Progenitor cell of endocrine pancreas (in vitro differentiated cells): ENCODE measurements around the gene TLR2. TPM values are rescaled to one million over a fixed set of nuclear protein-coding genes. Genes with fewer than 3 reads are reported as not detected.

Experiments used
- DNase-seq: peaks from one replicate; pipeline ENCODE4 v3.0.0; 2021; ENCODE audit warnings: low spot score; ENCODE audit not compliant: unreplicated experiment
- H3K27ac Mint-ChIP-seq: 2 replicates; pipeline ENCODE4 v1.8.0; 2021; ENCODE audit warnings: mild to moderate bottlenecking, moderate library complexity, mixed read lengths
- H3K27me3 Mint-ChIP-seq: 2 replicates; pipeline ENCODE4 v1.8.0; 2021; ENCODE audit warnings: mixed read lengths
- H3K36me3 Mint-ChIP-seq: 2 replicates; pipeline ENCODE4 v1.8.0; 2022; ENCODE audit warnings: mixed read lengths; ENCODE audit not compliant: insufficient read depth
- H3K4me1 Mint-ChIP-seq: 2 replicates; pipeline ENCODE4 v1.8.0; 2021; ENCODE audit warnings: low read depth, mixed read lengths
- H3K4me3 Mint-ChIP-seq: 2 replicates; pipeline ENCODE4 v1.8.0; 2021; ENCODE audit warnings: low read depth, mild to moderate bottlenecking, moderate library complexity, mixed read lengths
- H3K9me3 Mint-ChIP-seq: 2 replicates; pipeline ENCODE4 v1.8.0; 2021; ENCODE audit warnings: low read depth, mixed read lengths
- total RNA-seq: library from RNA; stranded (reverse); gene quantifications from 2 replicates; pipeline ENCODE4 v1.2.1, GENCODE V29; 2021
- TF ChIP-seq, protein P1 (sequence below): fragments of 200-600 bp; sonication (generic); IDR thresholded peaks from one replicate; pipeline ENCODE4 v1.5.0; 2021; ENCODE audit warnings: antibody characterized with exemption, mild to moderate bottlenecking; ENCODE audit not compliant: unreplicated experiment

TLR2 gene
- total RNA-seq, 1 donor from 2014 or later, result 5.1 TPM

- H3K4me1 Mint-ChIP-seq, result no peaks in the 10 kb centered on the region
- H3K27me3 Mint-ChIP-seq, result no peaks in the 10 kb centered on the region
- H3K36me3 Mint-ChIP-seq, result peaks cover 1% of the 10 kb centered on the region
- no peak overlapping the region for H3K4me3 Mint-ChIP-seq
- no peak overlapping the region for H3K27ac Mint-ChIP-seq
- TF ChIP-seq, protein P1, sequence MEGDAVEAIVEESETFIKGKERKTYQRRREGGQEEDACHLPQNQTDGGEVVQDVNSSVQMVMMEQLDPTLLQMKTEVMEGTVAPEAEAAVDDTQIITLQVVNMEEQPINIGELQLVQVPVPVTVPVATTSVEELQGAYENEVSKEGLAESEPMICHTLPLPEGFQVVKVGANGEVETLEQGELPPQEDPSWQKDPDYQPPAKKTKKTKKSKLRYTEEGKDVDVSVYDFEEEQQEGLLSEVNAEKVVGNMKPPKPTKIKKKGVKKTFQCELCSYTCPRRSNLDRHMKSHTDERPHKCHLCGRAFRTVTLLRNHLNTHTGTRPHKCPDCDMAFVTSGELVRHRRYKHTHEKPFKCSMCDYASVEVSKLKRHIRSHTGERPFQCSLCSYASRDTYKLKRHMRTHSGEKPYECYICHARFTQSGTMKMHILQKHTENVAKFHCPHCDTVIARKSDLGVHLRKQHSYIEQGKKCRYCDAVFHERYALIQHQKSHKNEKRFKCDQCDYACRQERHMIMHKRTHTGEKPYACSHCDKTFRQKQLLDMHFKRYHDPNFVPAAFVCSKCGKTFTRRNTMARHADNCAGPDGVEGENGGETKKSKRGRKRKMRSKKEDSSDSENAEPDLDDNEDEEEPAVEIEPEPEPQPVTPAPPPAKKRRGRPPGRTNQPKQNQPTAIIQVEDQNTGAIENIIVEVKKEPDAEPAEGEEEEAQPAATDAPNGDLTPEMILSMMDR, result no peak
- peaks cover 17% of the 10 kb centered on the region for H3K9me3 Mint-ChIP-seq
- DNase-seq, result no peak
These were observed 57.5 kb downstream of the TLR2 start for GRCh38 chr4:153741541-153741940.

DNA sequence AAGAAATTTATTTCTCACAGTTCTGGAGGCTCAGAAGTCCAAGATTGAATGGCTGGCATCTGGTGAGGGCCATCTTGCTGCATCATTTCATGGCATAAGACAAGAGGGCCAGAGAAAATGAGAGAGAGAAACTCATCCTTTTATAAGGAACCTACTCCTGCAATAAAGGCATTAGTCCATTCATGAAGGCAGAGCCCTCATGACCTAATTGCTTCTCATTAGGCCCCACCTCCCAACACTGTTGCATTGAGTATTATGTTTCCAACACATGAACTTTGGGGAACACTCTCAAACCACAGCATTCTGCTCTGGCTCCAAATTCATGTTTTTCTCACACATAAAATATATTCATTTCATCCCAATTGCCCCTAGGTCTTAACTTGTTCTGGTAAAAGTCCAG lies 61.6 kb downstream of the TLR2 start:
- no peak for DNase-seq
- Mint-ChIP-seq H3K36me3 (no peaks in the 10 kb centered on the region), H3K4me3 (no peak overlapping the region), H3K27ac (no peak overlapping the region), H3K4me1 (no peaks in the 10 kb centered on the region), H3K27me3 (no peaks in the 10 kb centered on the region), H3K9me3 (peaks cover 8% of the 10 kb centered on the region)
- TF ChIP-seq, protein P1, result no peak

DNA sequence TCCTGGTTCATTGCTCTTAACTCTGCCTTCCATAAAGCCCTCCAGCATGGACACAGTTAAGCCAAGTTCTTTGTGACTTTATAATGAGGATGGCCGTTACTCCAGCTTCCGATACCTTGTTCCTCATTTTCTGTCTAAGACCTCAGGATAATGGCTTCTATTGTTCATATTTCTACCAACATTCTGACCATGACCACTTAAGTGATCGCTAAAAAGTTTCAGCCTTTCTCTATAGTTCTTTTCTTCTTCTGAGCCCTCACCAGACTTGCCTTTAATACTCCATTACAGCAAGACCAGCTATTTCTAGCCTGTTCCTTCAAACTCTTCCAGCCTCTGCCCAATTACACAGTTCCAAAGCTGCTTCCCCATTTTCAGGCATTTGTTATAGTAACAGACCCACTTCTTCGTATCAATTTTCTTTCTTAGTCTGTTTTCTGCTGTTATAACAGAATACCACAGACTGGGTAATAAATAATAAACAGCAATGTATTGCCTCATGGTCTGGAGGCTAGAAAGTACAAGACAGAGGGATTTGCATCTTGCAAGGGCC lies 63.4 kb downstream of the TLR2 start:
- H3K27ac Mint-ChIP-seq, result no peak overlapping the region

GRCh38 chr4:153748378-153748777 lies 64.3 kb downstream of the TLR2 start:
- H3K4me1 Mint-ChIP-seq, result no peaks in the 10 kb centered on the region
- DNase-seq, result no peak
- TF ChIP-seq, protein P1, result no peak
- no peak overlapping the region for H3K27ac Mint-ChIP-seq
- H3K9me3 Mint-ChIP-seq, result no peaks in the 10 kb centered on the region
- peaks cover 5% of the 10 kb centered on the region for H3K27me3 Mint-ChIP-seq
- no peak overlapping the region for H3K4me3 Mint-ChIP-seq
- H3K36me3 Mint-ChIP-seq, result no peaks in the 10 kb centered on the region

More for the DNA sequence above, 63.4 kb downstream of the TLR2 start:
- H3K9me3 Mint-ChIP-seq, result no peaks in the 10 kb centered on the region
- peaks cover 2% of the 10 kb centered on the region for H3K27me3 Mint-ChIP-seq
- H3K36me3 Mint-ChIP-seq, result no peaks in the 10 kb centered on the region
- TF ChIP-seq, protein P1, result no peak
- no peak overlapping the region for H3K4me3 Mint-ChIP-seq
- DNase-seq, result no peak
- no peaks in the 10 kb centered on the region for H3K4me1 Mint-ChIP-seq

GRCh38 chr4:153750197-153750817 lies 66.2 kb downstream of the TLR2 start:
- Mint-ChIP-seq H3K4me3 (no peak overlapping the region), H3K9me3 (peaks cover 3% of the 10 kb centered on the region), H3K36me3 (no peaks in the 10 kb centered on the region), H3K4me1 (no peaks in the 10 kb centered on the region), H3K27me3 (peaks cover 8% of the 10 kb centered on the region), H3K27ac (no peak overlapping the region)
- TF ChIP-seq, protein P1, result peak; percentile 84
- peak; percentile 69 for DNase-seq
